HS-27A (cell line): ENCODE measurements around the gene RIMBP2.

Source experiments
- DNase-seq: peaks from one replicate; pipeline ENCODE4 v3.0.0-alpha.2; 2012; ENCODE audit warnings: low read depth, missing footprints

The RIMBP2 gene

DNA sequence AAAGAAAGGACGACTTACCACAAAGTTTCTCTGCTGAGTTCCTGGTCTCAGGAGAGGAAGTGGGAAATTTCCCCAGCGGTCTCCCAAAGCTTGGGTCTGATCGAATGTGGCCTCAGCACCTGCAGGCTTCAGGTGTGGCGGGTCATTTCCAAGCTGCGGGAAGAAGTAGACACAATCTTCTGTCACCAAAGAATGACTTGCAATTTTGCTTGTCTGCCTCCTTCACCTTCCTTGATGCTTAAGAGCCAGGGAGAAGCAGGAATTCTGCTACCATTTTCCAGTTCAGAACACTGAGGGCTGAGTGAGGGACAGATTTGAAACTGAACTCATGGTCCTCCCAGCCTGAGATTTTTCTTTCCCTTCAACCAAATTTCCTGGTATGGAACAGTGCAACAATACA lies 87.8 kb downstream of the RIMBP2 start:
- no peak for DNase-seq

- DNase-seq, result no peak
Observed at GRCh38 chr12:130627175-130627574, 88.9 kb downstream of the RIMBP2 start.

- DNase-seq, result no peak
Observed at GRCh38 chr12:130626601-130627000, 89.5 kb downstream of the RIMBP2 start.

DNA sequence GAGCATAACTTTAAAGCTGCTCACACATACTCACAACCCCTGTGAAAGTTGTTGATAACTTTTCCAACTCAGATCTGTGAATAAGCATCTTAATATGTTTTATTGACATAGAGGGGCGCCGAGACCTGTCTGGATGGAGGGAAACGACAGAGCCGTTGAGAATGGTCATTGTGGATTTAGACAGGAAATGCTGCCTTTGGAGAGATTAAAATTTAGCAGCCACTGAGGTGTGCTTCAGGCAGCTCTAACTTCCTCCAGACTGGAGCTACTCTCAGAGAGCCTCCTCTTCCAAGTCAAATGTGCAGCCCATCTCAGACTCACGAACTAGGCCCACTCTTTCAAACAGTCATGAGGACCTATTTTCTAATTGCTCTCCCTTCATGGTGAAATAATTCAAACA lies 90.9 kb downstream of the RIMBP2 start:
- no peak for DNase-seq

GRCh38 chr12:130622803-130623202 lies 93.3 kb downstream of the RIMBP2 start:
- DNase-seq, result no peak

GRCh38 chr12:130621696-130622298 lies 94.3 kb downstream of the RIMBP2 start:
- DNase-seq, result no peak

GRCh38 chr12:130620756-130621155 lies 95.3 kb downstream of the RIMBP2 start:
- DNase-seq, result no peak

DNA sequence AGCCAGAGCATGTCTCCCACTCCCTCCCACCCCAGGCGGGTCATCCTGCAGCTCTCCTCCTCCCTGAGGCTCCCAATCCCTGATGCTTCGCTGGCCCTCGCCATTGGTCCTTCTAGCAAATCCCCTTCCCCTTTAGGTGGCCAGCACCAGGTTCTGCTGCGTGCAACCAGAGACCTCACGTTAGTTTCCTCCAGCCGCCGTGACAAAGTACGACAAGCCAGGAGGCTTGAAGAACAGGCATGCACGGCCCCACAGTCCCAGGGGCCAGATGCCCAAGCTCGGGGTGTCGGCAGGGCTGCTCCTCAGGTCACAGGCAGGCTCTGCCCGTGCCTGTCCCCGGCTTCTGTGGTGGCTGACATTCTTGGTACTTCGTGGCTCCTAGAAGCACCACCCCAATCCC lies 95.8 kb downstream of the RIMBP2 start:
- DNase-seq, result no peak

- DNase-seq, result no peak
Observed at GRCh38 chr12:130619385-130620001, 96.6 kb downstream of the RIMBP2 start.

- no peak for DNase-seq
Observed at GRCh38 chr12:130617219-130617618, 98.9 kb downstream of the RIMBP2 start.

DNA sequence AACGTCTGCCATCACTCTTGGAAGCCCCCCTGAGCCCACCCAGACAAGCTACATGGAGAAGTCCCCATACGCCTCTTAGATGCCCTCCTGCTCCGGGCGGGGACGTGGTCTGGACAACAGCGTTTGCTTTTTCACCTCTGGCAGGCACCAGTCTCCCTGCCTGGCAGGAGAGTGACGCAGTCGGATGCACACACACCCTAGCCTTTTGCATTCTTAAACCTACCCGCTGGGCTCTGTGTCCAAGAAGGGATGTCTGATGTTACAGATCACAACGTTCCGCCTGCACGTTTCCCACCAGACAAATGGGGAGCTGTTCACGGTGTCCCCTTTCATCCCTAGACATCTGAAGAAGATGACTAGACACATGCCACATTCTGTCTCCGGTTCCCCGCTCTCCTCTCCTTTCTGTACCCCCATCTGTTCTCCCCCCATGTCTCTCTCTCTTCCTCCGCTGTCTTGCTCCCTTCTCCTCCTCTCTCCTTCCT lies 100.2 kb downstream of the RIMBP2 start:
- DNase-seq, result no peak

DNA sequence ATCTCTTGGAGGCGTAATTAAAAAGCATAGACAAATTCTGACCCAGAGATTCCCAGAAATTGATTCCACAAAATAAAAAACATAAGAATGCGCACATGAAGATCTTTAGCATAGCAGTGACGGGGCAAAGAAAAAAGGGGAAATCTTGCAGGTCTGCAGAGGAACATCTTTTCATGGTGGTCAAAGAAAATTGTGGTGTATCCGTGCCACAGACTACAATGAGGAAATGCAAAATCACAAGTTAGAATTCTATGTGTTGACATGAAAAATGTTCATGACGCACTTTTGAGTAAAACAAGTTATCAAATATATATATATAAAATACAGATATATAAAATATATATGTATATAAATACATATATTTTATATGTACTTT lies 101.6 kb downstream of the RIMBP2 start:
- DNase-seq, result no peak

DNA sequence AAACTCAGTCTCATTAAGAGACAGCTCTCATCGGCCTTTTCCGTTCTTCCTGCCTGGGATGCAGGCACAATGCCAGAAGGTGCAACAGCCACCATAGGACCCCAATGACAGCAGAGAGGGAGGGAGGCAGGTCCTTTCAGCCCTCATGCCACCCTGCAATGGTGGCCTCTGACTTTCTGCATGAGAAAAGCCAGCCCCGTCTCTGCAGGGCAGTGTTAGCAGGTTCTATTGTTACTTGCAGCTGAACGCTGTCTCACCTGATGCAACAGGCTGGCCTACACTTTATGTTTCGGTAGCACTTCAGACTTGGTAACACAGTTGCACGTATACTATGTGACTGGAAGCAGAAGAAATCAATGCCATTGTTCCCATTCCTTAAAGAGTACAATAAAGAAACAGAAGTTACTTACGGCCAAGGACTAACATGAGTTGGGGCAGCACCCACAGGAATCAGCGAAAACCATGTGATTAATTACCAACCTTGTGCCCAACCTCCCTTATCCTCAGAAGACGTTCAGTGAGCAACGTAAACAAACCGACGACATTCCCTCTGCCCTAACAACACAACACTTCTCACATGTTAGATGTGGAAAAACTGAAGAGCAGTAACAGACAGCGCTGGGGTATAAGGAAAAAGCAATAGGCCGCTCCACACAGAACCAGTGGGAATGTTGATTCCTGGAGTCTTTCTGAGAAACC lies 102.1 kb downstream of the RIMBP2 start:
- no peak for DNase-seq

DNA sequence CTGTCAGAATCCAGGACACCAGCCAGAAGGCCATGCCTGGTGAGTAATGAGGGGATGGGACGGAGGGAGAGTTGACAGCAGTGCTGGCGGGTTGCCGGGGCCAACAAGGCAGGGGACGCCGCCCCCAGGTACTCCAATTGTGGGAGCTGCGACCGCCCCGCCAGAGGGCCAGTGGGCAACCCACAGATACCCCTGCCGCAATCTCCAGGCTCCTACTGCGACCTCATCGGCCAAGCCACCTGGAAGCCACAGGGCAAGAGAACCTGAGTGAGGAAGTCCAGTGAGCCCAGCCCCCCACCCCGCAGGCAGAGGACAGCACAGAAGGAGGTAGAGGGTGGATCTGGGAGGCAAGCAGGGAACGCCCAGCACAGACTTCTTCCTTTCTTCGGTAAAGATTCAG lies 103.0 kb downstream of the RIMBP2 start:
- no peak for DNase-seq

DNA sequence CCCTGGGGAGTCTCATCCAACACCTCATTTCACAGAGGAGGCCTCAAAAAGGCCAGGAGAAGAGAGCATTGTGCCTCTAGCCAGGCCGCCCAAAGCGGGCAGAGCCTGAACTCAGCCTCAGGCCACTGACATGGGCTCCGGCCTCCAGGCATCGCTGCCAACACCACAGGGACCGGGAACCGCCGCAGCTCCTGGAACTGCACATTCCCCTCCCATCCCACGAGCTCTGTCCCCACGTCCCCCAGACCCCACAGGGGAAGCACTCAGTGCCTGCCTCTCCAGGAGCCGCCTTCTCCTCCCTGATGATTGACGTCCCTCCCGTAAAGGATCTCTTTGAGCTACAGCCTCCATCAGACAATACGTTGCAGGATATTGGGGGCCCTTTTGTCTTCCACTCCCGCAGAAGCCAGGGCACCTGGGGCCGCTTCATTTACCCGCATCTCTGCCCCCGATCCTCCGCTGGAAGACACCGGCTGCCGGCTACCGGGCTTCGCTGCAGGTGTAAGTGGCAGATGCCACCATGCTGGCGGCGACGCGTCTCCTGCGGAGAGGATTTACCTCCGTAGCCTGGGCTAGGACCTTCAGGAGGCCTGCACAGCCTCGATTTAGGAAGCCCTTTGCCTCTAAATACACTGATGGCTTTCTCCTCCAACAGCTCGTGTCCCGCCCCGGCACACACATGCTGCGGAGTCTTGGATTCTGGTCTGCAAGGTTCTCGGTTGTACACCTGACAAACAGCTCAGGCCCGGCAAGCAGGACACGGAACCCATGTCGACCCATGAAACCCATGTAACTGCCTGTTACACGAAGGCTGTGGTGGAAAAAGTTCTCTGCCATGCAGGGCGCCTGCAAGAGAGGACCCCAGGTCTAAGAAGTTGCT lies 104.8 kb downstream of the RIMBP2 start:
- no peak for DNase-seq

GRCh38 chr12:130609966-130610365 lies 106.1 kb downstream of the RIMBP2 start:
- no peak for DNase-seq

DNA sequence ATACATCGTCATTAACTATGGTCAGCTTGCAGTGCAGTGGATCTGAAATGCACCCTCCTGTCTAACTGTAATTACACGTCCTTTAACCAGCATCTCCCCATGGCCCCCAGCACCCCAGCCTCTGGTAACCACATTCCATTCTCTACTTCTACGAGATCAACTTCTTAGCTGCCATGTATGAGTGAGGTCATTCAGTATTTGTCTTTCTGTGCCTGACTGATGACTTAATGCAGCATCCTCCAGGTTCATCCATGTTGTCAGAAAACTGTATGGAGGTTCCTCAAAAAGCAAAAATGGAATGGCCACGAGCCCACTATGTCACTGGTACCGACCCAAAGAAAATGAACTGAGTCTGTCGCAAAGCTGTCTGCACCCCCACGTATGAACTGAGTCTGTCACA lies 107.3 kb downstream of the RIMBP2 start:
- no peak for DNase-seq

GRCh38 chr12:130608132-130608531 lies 108.0 kb downstream of the RIMBP2 start:
- DNase-seq, result no peak

GRCh38 chr12:130606231-130606630 lies 109.9 kb downstream of the RIMBP2 start:
- no peak for DNase-seq

GRCh38 chr12:130603396-130603965 lies 112.6 kb downstream of the RIMBP2 start:
- no peak for DNase-seq

- DNase-seq, result no peak
Observed at GRCh38 chr12:130602251-130602650, 113.8 kb downstream of the RIMBP2 start.

DNA sequence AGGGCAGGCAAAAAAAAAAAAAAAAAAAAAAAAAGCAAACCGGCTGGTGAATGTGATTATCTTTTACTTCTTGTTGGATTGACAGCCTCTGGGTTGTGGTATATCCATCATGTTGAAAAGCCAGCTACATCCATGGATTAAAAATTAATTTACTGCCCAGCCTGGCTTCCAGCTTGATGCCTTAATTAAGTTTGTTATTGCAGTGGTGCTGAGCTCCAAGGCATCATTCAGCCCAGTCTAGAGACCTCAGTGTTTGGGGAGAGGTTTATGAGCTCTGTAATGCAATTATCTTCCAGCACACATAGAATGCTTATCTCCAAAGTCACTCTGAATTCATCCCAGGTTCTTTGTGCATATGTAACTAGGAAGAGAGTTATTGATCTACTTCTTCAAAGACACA lies 114.8 kb downstream of the RIMBP2 start:
- no peak for DNase-seq
